HG03064 (cell line): ENCODE data around the gene DLX3.

ENCODE experiments used
- ATAC-seq: cut with Tn5 transposase; IDR thresholded peaks from one replicate; pipeline ENCODE4 v1.9.1; 2021; ENCODE audit warnings: low read depth; ENCODE audit not compliant: unreplicated experiment

The DLX3 gene

GRCh38 chr17:49976163-49976827 is 18.7 kb downstream of the DLX3 start:
- ATAC-seq = no peak

DNA sequence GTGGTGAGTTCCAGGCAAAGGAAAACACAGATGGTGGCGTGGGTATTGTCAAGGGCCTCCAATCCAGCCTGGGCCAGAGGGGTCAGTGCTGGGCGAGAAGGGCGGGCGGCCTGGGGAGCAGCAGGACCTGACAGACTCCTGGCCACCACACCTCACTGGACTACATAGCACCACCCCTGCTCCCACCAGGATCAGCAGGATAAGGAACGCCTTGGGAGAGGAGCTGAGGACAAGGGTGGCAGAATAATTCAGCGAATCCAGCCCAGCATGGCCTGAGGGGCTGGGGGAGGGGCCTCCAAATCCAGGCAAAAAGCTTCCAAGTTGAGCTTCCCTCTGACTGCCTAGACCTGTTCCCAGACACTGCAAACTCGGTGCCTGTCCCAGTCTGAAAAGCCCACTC is 19.5 kb downstream of the DLX3 start:
- no peak for ATAC-seq

DNA sequence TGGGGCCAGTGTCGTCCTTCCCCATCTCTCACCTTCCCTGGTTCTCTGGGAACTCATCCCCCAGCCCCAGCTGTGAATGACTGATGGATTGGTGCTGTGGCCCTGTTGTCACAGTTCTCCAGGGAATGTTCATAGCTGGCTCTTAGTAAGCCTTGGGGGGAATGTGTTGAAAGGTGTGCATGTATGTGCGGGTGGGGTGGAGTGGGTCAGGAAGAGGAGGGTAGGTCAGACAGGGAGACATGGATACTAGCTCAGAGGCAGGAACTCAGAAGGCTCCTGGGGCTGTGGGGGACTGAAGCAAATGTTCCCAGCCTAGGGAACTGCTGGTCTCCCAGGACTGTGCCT is 21.8 kb downstream of the DLX3 start:
- ATAC-seq = no peak

- no peak for ATAC-seq
These were observed 22.3 kb downstream of the DLX3 start for GRCh38 chr17:49972486-49973270.

GRCh38 chr17:49971848-49972485 is 23.1 kb downstream of the DLX3 start:
- ATAC-seq = no peak

DNA sequence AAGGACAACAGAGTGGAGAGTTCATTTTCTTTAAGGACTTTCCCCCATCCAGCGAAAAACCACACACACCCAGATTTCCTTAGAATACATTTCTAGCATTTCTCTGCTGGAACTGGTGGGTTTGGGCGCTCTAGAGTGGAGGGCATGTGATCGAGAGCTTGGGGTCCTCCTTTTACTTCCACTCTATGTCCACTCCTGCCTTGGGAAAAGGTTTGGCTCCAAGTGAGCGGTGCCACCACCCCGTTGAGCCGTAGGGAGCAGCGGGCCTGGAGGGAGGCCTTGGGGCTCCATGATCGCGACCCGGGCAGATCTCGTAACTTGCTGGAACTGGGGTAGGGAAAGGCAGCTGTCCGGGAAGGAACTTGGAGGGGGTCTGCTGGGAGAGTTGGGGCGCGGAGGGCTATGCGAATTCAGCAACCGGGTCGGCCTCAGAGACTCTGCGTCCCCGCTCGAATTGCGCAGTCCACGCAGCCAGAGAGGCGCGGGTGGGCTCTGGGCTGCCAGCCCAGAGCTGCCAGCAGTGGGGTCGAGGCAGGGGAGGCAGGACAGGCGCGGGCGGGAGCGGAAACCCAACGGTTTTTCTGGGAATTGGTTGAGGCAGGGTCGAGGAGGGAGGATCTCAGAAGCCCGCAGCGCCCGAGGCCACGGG is 23.7 kb downstream of the DLX3 start:
- ATAC-seq = no peak

DNA sequence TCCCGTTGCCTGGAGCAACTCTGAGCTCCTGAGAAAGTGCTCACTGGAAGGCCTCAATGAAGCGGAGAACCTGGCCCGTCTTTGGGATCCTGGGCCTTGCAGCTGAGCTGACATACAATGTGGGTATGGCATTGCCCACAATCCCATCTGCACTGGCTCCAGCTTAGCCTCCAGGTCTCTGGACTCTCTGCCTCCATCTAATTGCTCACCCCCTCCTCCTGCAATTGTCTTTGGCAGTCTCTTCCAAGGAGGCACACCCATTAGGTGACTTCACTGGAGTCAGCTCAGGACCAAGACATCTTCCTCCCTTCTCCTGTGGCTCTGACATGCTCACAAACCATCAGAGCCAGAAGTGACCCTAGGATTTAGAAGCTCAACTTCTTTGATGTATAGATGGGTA is 24.5 kb downstream of the DLX3 start:
- ATAC-seq = no peak

DNA sequence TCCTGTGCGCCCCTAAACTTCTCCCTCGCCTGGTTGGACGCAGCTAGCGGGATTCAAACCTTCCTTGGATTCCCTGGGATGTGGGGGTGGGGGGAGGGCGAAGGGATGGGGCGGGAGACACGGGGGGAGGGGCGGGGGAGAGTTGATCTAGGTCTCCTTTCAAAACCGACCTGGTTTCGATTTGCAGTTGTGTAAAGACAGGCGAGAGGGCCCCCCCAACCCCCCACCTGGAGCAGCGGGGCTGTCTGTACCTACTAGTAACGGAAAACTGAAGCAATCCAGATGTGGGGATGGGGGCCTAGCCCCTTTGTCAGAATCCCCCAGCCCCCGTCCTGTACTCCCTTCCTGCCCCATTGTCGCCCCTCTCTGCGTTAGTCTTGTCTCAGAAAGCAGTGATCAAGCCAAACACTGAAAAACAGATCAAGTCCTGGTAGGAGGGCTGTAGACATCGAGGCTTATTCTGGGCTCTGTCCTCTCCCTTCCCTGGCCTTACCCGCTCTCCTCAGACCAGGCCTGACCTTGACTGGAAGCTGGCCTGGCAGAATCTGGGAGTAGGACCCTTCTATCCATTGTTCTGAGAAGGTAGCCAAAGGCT is 25.1 kb downstream of the DLX3 start:
- no peak for ATAC-seq

- no peak for ATAC-seq
These were observed 25.8 kb downstream of the DLX3 start, which contains the start of gene DLX4 for GRCh38 chr17:49969134-49969759. DLX4 (plus strand) TSS chr17:49969190; CDS start chr17:49969469, 279 bp downstream.

GRCh38 chr17:49968405-49969133 is 26.5 kb downstream of the DLX3 start:
- ATAC-seq = no peak

DNA sequence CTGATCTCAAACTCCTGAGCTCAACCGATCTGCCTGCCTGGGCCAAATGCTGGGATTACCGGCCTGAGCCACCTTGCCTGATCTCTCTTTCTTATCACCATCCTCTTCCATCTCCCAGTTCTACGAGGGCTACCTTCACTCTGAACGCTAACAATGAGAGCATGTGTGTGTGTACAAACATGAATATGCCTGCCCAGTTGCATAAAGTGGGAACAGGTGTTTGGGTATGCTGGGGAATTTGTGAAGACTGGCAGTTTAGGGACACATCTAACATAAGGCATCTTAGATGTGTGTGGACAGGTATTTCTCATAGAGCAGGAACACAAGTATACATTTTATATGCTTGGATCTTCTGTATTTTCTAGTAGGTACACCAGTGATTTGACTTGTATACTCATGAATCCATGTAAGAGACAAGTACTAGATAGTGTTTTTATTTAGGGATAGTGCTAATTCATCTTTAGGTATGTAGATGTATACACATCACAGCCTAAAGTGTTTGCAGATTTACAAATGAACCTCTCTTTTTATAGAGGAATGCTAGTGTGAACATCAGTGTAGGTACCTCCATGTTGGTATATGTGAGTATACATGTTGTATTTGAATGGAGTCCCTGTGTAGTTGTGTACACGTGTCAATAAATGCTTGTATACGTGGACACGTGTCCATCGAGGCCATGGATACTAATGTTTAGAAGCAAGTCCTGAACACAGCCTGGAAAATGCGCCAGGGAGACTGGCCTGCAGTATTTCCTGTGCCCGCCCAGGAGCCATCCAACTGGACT is 27.2 kb downstream of the DLX3 start:
- ATAC-seq = no peak

GRCh38 chr17:49967205-49967604 is 27.8 kb downstream of the DLX3 start:
- no peak for ATAC-seq

DNA sequence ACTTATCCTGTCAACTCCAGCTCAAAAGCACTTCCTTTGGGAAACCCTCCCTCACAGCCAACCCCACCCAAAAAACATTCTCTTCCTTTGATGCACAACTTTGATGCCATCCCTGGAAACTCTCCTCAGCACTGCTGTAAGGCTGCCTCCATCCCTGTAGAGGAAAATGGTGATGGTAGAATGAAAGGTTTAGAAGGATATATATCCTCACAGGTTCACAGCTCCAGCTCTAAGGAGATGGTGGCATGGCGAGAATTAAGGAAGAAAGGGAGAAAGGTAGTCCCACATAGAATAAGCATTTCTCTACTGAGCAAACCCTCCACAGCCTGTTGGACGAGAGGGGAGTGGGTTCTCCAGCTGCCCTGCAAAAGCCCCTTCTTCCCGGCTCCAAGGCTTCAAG is 28.3 kb downstream of the DLX3 start:
- ATAC-seq = no peak

GRCh38 chr17:49965524-49965909 is 29.5 kb downstream of the DLX3 start:
- no peak for ATAC-seq

DNA sequence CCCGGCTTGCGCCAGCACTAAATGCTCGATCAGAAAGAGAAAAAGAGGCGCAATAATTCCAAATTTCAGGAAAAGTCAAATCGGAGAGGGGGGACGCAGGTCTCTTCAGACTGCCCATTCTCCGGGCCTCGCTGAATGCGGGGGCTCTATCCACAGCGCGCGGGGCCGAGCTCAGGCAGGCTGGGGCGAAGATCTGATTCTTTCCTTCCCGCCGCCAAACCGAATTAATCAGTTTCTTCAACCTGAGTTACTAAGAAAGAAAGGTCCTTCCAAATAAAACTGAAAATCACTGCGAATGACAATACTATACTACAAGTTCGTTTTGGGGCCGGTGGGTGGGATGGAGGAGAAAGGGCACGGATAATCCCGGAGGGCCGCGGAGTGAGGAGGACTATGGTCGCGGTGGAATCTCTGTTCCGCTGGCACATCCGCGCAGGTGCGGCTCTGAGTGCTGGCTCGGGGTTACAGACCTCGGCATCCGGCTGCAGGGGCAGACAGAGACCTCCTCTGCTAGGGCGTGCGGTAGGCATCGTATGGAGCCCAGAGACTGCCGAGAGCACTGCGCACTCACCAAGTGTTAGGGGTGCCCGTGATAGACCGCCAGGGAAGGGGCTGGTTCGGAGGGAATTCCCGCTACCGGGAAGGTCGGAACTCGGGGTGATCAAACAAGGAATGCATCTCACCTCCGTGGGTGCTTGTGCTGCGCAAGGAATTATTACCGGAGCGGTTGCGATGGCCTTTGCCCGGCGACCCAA is 30.1 kb downstream of the DLX3 start:
- ATAC-seq = no peak

DNA sequence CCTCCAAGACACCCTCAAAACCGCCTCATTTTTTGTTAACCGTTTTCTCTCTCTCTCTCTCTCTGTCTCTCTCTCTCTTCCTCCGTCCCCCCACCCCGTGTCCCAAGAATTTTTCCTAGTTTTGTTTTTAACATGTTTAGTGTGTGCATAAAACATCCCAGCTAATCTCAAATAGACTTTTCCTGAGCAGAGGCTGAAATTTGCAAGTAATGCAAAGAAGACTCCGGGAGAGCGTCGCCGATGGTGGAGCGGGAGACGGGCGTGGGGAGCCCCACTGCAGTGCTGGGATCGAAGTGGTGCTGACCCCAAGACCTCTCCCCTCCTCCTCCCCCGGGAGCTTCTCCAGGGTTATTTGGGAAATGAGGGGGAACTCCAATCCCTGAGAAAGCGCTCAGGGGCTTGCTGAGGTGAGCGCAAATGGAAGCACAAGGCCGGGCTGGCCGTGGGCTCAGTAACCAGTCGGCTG is 30.7 kb downstream of the DLX3 start:
- no peak for ATAC-seq

- no peak for ATAC-seq
These were observed 31.3 kb downstream of the DLX3 start for GRCh38 chr17:49963626-49964302.

DNA sequence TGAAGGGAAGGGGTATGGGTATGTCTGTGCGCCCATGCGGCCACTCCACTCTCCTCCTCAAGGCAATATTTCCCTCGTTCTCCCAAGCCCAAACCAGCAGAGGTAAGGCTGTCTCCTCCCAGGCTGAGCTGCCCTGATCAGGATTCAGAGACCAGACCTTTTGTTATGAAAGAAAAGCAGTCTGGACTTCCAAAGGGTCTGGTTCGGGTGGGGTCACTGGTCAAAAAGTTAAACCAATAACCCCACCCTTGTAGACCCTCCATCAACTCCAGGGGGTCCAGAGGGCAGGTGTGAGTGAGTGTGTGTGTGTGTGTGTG is 31.8 kb downstream of the DLX3 start:
- no peak for ATAC-seq
